HepG2 (cell line): ENCODE measurements around the gene ABCA2. TPM values are rescaled to one million over a fixed set of nuclear protein-coding genes. Genes with fewer than 3 reads are reported as not detected.

Source experiments
- ELF4 ChIP-seq: sonication (generic); formaldehyde crosslinking; IDR thresholded peaks from 2 replicates; pipeline ENCODE4 v1.5.0; 2020; ENCODE audit warnings: missing genetic modification reagents, mild to moderate bottlenecking, moderate library complexity, borderline replicate concordance
- MAFK ChIP-seq, 2 experiments: IDR thresholded peaks in 1 of 2; conservative IDR thresholded peaks in 1 of 2; 2 replicates each; pipeline ENCODE4 v1.6.1; 2011; ENCODE audit warnings: improper control_type of control experiment in 2 of 2, low read length in 2 of 2
- RAD21 ChIP-seq: fragments of 450-650 bp; formaldehyde crosslinking; IDR thresholded peaks from 2 replicates; pipeline ENCODE4 v1.5.0; 2020; ENCODE audit warnings: mild to moderate bottlenecking
- SRSF9 ChIP-seq: fragments of 200-400 bp; formaldehyde crosslinking; IDR thresholded peaks from 2 replicates; pipeline ENCODE4 v1.6.1; 2018; ENCODE audit warnings: borderline replicate concordance, mild to moderate bottlenecking, low read depth, low read length; ENCODE audit not compliant: insufficient read depth, poor library complexity, severe bottlenecking
- ZMYM2 ChIP-seq: sonication (generic); formaldehyde crosslinking; IDR thresholded peaks from 2 replicates; pipeline ENCODE4 v1.8.0; 2022; ENCODE audit warnings: mild to moderate bottlenecking, missing genetic modification reagents
- ZNF101 ChIP-seq: sonication (generic); formaldehyde crosslinking; IDR thresholded peaks from 2 replicates; pipeline ENCODE4 v1.4.0; 2020; ENCODE audit warnings: mild to moderate bottlenecking, low read depth, missing genetic modification reagents, borderline replicate concordance
- ZNF24 ChIP-seq: fragments of 450-650 bp; IDR thresholded peaks from 2 replicates; pipeline ENCODE4 v1.6.1; 2017; ENCODE audit warnings: antibody characterized with exemption, mild to moderate bottlenecking
- ZNF503 ChIP-seq: sonication (generic); formaldehyde crosslinking; IDR thresholded peaks from 2 replicates; pipeline ENCODE4 v1.4.0; 2020; ENCODE audit warnings: missing genetic modification reagents
- ZNF562 ChIP-seq: sonication (generic); formaldehyde crosslinking; IDR thresholded peaks from 2 replicates; pipeline ENCODE4 v1.8.0; 2022; ENCODE audit warnings: missing genetic modification reagents, borderline replicate concordance
- ZNF598 ChIP-seq: sonication (generic); formaldehyde crosslinking; IDR thresholded peaks from 2 replicates; pipeline ENCODE4 v1.5.1; 2020; ENCODE audit warnings: mild to moderate bottlenecking, missing genetic modification reagents, borderline replicate concordance
- ZNF678 ChIP-seq: sonication (generic); formaldehyde crosslinking; IDR thresholded peaks from 2 replicates; pipeline ENCODE4 v1.4.0; 2020; ENCODE audit warnings: mild to moderate bottlenecking, missing genetic modification reagents
- ZSCAN5A ChIP-seq: sonication (generic); formaldehyde crosslinking; IDR thresholded peaks from 2 replicates; pipeline ENCODE4 v1.8.0; 2022; ENCODE audit warnings: mild to moderate bottlenecking, missing genetic modification reagents, borderline replicate concordance
- polyA plus RNA-seq, 8 experiments: library from polyadenylated mRNA; depleted of rRNA in 3 of 8; stranded (reverse) in 7 of 8; unstranded in 1 of 8; fragments of >200 nt; fragmentation: Illumina TruSeq in 4 of 8; extraction: Trizol in 4 of 8; gene quantifications; 2 replicates each; pipeline versions ENCODE4 v1.2.1 to v1.2.3, GENCODE V29; 2011 to 2016; ENCODE audit warnings: low read depth in 4 of 8, missing spikeins in 1 of 8, mixed read lengths in 1 of 8; ENCODE audit not compliant: insufficient read depth in 1 of 8
- total RNA-seq, 5 experiments: library from RNA; depleted of rRNA; stranded (reverse); fragments of >200 nt; fragmentation: Illumina TruSeq; extraction: Trizol; gene quantifications; 2 replicates each; pipeline ENCODE4 v1.2.3, GENCODE V29; 2016; ENCODE audit warnings: low read depth in 1 of 5
- TF ChIP-seq, protein P1 (sequence below): sonication (generic); formaldehyde crosslinking; IDR thresholded peaks from 2 replicates; pipeline ENCODE4 v1.4.0; 2020; ENCODE audit warnings: missing genetic modification reagents, low read depth, mild to moderate bottlenecking, borderline replicate concordance
- TF ChIP-seq, protein P2 (sequence below): sonication (generic); formaldehyde crosslinking; IDR thresholded peaks from 2 replicates; pipeline ENCODE4 v1.5.0; 2020; ENCODE audit warnings: missing genetic modification reagents, mild to moderate bottlenecking, borderline replicate concordance
- TF ChIP-seq, protein P3 (sequence below): sonication (generic); formaldehyde crosslinking; IDR thresholded peaks from 2 replicates; pipeline ENCODE4 v1.5.0; 2020; ENCODE audit warnings: mild to moderate bottlenecking, missing genetic modification reagents, borderline replicate concordance

ABCA2 gene
- total and polyA plus RNA-seq, 2 of the 13 experiments (the other 11 are each of a cell fraction or from before 2014, with no cell fraction given), result 2.9 to 19.2 TPM

- TF ChIP-seq ZSCAN5A (CRISPR knock-in tag), result no peak
- no peak for TF ChIP-seq ZNF598 (CRISPR knock-in tag)
- no peak for TF ChIP-seq ZNF562 (CRISPR knock-in tag)
- peak; percentile 88 for TF ChIP-seq RAD21 (CRISPR knock-in tag)
- no peak for TF ChIP-seq ZMYM2 (CRISPR knock-in tag)
- no peak for TF ChIP-seq ELF4 (CRISPR knock-in tag)
- no peak for TF ChIP-seq ZNF24
- TF ChIP-seq, protein P1, sequence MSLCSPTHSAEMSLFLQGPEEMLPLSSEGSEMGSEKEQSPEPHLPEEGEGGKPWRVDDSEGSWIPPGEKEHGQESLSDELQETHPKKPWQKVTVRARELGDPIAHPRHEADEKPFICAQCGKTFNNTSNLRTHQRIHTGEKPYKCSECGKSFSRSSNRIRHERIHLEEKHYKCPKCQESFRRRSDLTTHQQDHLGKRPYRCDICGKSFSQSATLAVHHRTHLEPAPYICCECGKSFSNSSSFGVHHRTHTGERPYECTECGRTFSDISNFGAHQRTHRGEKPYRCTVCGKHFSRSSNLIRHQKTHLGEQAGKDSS, result no peak
- no peak for TF ChIP-seq SRSF9
- TF ChIP-seq, protein P2, sequence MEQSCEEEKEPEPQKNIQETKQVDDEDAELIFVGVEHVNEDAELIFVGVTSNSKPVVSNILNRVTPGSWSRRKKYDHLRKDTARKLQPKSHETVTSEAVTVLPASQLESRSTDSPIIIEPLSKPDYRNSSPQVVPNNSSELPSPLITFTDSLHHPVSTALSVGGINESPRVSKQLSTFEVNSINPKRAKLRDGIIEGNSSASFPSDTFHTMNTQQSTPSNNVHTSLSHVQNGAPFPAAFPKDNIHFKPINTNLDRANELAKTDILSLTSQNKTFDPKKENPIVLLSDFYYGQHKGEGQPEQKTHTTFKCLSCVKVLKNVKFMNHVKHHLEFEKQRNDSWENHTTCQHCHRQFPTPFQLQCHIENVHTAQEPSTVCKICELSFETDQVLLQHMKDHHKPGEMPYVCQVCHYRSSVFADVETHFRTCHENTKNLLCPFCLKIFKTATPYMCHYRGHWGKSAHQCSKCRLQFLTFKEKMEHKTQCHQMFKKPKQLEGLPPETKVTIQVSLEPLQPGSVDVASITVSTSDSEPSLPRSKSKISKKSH, result peak; percentile 74; the same call in 1 of the 2 replicates
- no peak for TF ChIP-seq ZNF101 (CRISPR knock-in tag)
- no peak for TF ChIP-seq ZNF503 (CRISPR knock-in tag)
- no peak for TF ChIP-seq MAFK (conservative IDR thresholded peaks at IDR 0.05 in 1 of 2, IDR thresholded peaks at IDR 0.05 in 1 of 2; ENCODE audit: low read length in 2 of 2)
- no peak for TF ChIP-seq ZNF678 (CRISPR knock-in tag)
- TF ChIP-seq, protein P3, sequence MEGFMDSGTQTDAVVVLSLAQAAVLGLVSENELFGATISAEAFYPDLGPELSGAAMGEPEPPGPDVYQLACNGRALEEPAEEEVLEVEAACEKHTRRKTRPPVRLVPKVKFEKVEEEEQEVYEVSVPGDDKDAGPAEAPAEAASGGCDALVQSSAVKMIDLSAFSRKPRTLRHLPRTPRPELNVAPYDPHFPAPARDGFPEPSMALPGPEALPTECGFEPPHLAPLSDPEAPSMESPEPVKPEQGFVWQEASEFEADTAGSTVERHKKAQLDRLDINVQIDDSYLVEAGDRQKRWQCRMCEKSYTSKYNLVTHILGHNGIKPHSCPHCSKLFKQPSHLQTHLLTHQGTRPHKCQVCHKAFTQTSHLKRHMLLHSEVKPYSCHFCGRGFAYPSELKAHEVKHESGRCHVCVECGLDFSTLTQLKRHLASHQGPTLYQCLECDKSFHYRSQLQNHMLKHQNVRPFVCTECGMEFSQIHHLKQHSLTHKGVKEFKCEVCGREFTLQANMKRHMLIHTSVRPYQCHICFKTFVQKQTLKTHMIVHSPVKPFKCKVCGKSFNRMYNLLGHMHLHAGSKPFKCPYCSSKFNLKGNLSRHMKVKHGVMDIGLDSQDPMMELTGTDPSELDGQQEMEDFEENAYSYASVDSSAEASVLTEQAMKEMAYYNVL (CRISPR knock-in tag), result no peak
Measured at GRCh38 chr9:137064027-137064879, 36.2 kb upstream of the ABCA2 start (continued).
